Measurements from ENCODE around the gene OSBPL1A. TPM values are rescaled to one million over a fixed set of nuclear protein-coding genes. Genes with fewer than 3 reads are reported as not detected.
A peak's percentile ranks its signal among the peaks of the same experiment; 100 is the strongest.

The OSBPL1A gene
- total RNA-seq, 2 donors from 2014 or later, result 57.0 to 86.7 TPM

GRCh38 chr18:24181806-24182205, 215.8 kb downstream of the OSBPL1A start:
- TF ChIP-seq CTCF (IDR thresholded peaks at IDR 0.05), result no peak
- Histone ChIP-seq H3K9me3 (no peaks in the 10 kb centered on the region), H3K27me3 (no peaks in the 10 kb centered on the region), H3K36me3 (peaks cover 5% of the 10 kb centered on the region), H3K27ac (no peak overlapping the region), H3K4me3 (no peak overlapping the region), H3K4me1 (peaks cover 0 to 6% of the 10 kb centered on the region in 2 donors)
- DNase-seq (ENCODE audit: low spot score), result no peak

- Histone ChIP-seq H3K27me3 (no peaks in the 10 kb centered on the region), H3K4me1 (peaks cover 0 to 10% of the 10 kb centered on the region in 2 donors), H3K36me3 (peaks cover 5% of the 10 kb centered on the region), H3K4me3 (no peak overlapping the region), H3K9me3 (no peaks in the 10 kb centered on the region), H3K27ac (no peak overlapping the region)
- TF ChIP-seq CTCF (IDR thresholded peaks at IDR 0.05), result no peak
- no peak for DNase-seq (ENCODE audit: low spot score)
Observed at GRCh38 chr18:24180048-24180447, 217.6 kb downstream of the OSBPL1A start.

GRCh38 chr18:24177499-24178133, 220.0 kb downstream of the OSBPL1A start:
- H3K4me1 ChIP-seq, result peaks cover 0 to 10% of the 10 kb centered on the region in 2 donors
- no peak overlapping the region for H3K27ac ChIP-seq
- H3K27me3 ChIP-seq, result no peaks in the 10 kb centered on the region
- DNase-seq (ENCODE audit: low spot score), result no peak
- H3K9me3 ChIP-seq, result no peaks in the 10 kb centered on the region
- no peak for TF ChIP-seq CTCF (IDR thresholded peaks at IDR 0.05)
- peaks cover 20% of the 10 kb centered on the region for H3K36me3 ChIP-seq
- no peak overlapping the region for H3K4me3 ChIP-seq

- Histone ChIP-seq H3K4me1 (peaks cover 0 to 10% of the 10 kb centered on the region in 2 donors), H3K27me3 (no peaks in the 10 kb centered on the region), H3K27ac (no peak overlapping the region), H3K36me3 (peaks cover 20% of the 10 kb centered on the region), H3K9me3 (no peaks in the 10 kb centered on the region), H3K4me3 (no peak overlapping the region)
- DNase-seq (ENCODE audit: low spot score), result no peak
- TF ChIP-seq CTCF (IDR thresholded peaks at IDR 0.05), result peak; percentile 46 to 78
Observed at GRCh38 chr18:24176727-24177416, 220.8 kb downstream of the OSBPL1A start.

- H3K4me3 ChIP-seq, result no peak overlapping the region
- TF ChIP-seq CTCF (IDR thresholded peaks at IDR 0.05), result no peak
- no peak for DNase-seq (ENCODE audit: low spot score)
- H3K27me3 ChIP-seq, result no peaks in the 10 kb centered on the region
- H3K27ac ChIP-seq, result no peak overlapping the region
- H3K4me1 ChIP-seq, result peaks cover 0 to 10% of the 10 kb centered on the region in 2 donors
- H3K9me3 ChIP-seq, result no peaks in the 10 kb centered on the region
- peaks cover 28% of the 10 kb centered on the region for H3K36me3 ChIP-seq
Observed at GRCh38 chr18:24173997-24174396, 223.6 kb downstream of the OSBPL1A start.

Measured in right atrium auricular region (tissue), 2 donors.